Measurements from ENCODE around the gene TPPP3. TPM values are rescaled to one million over a fixed set of nuclear protein-coding genes. Genes with fewer than 3 reads are reported as not detected.

TPPP3 gene
- total and polyA plus RNA-seq, 2 donors (not counting 3 experiments of a cell fraction or from before 2014, with no cell fraction given): 0.33 to 1.3 TPM

- H4K20me1 ChIP-seq (replicated peaks; ENCODE audit: control insufficient read depth, extremely low read depth, insufficient read depth, low read length): no peaks in the 10 kb centered on the region
- dilution Hi-C loops (cut with MboI; ENCODE audit: extremely low pct_ligation_motif_present, low sequenced_read_pairs) (no loop called here), intact Hi-C loops (cut with micrococcal nuclease) (no loop called here)
- TF ChIP-seq MYC (IDR thresholded peaks at IDR 0.05; ENCODE audit: low read depth, low read length) (no peak), FOS (IDR thresholded peaks at IDR 0.05; ENCODE audit: borderline replicate concordance, insufficient read depth, low read length) (no peak), JUN (IDR thresholded peaks at IDR 0.05; ENCODE audit: borderline replicate concordance, insufficient read depth, insufficient read length, low read depth) (no peak), CTCF (IDR thresholded peaks at IDR 0.05; ENCODE audit: extremely low read depth in 1 of 2, insufficient read depth in 1 of 2, low read depth in 1 of 2, low read length in 2 of 2) (no peak), POLR2A (IDR thresholded peaks at IDR 0.05; ENCODE audit: low read depth, low read length) (no peak), MAX (IDR thresholded peaks at IDR 0.05; ENCODE audit: insufficient read depth, insufficient read length) (no peak), GATA2 (IDR thresholded peaks at IDR 0.05; ENCODE audit: insufficient read depth, insufficient read length, low read depth, low read length) (no peak), EZH2 (IDR thresholded peaks at IDR 0.05; ENCODE audit: borderline replicate concordance, low read depth, low read length, severe bottlenecking) (no peak), POLR2AphosphoS5 (IDR thresholded peaks at IDR 0.05; ENCODE audit: insufficient read depth, low read depth, low read length) (no peak)
- no TSS peak for BruUV-seq (replicated peaks)
- H3K9me3 ChIP-seq (replicated peaks; ENCODE audit: control insufficient read depth, insufficient read depth, low read length): no peaks in the 10 kb centered on the region
- H3K27me3 ChIP-seq (ENCODE audit: control insufficient read depth in 2 of 2, insufficient read depth in 2 of 2, low read length in 2 of 2): peaks cover 20 to 29% of the 10 kb centered on the region in 2 experiments
- H3K4me2 ChIP-seq (ENCODE audit: insufficient read depth, low read length): no peak overlapping the region
- CTCF ChIA-PET: interaction anchor here (1.0 to 9.0 kb wide), 2 partner anchors 22 to 43 kb away, joined by 5 to 201 read pairs; no protein-coding TSS in a partner anchor
- H3K27ac ChIP-seq (ENCODE audit: insufficient read depth, low read depth, low read length): no peak overlapping the region
- no peak overlapping the region for H3K4me3 ChIP-seq (replicated peaks in 1 of 3; ENCODE audit: insufficient read depth in 1 of 3, low read depth in 1 of 3, low read length in 3 of 3)
- FAIRE-seq: no peak
- no peak for DNase-seq (ENCODE audit: low read depth, low spot score)
- no peak overlapping the region for H2AFZ ChIP-seq (ENCODE audit: low read depth, low read length)
- H3K9me1 ChIP-seq (replicated peaks; ENCODE audit: control insufficient read depth, extremely low read depth, insufficient read depth, low read length): no peaks in the 10 kb centered on the region
- POLR2A ChIA-PET: no interaction called here
- no peak overlapping the region for H3K9ac ChIP-seq (replicated peaks; ENCODE audit: extremely low read depth, insufficient read depth, low read length)
- H3K36me3 ChIP-seq (ENCODE audit: control insufficient read depth in 2 of 2, extremely low read depth in 1 of 2, insufficient read depth in 2 of 2, low read length in 2 of 2): no peaks in the 10 kb centered on the region
- H3K79me2 ChIP-seq (ENCODE audit: control insufficient read depth, insufficient read depth, low read length): no peaks in the 10 kb centered on the region
- H3K4me1 ChIP-seq (ENCODE audit: control insufficient read depth, extremely low read depth, insufficient read depth, low read length): peaks cover 2% of the 10 kb centered on the region
Measured at GRCh38 chr16:67421030-67421429, 27.7 kb upstream of the TPPP3 start.

All from endothelial cell of umbilical vein (primary cell).